ENCODE results near the gene STX1A.
"Not testable (repeated sequence)": the region's sequence is repeated elsewhere in the genome, so short reads cannot be mapped to it uniquely, and the experiment has no call there.

The STX1A gene

DNA sequence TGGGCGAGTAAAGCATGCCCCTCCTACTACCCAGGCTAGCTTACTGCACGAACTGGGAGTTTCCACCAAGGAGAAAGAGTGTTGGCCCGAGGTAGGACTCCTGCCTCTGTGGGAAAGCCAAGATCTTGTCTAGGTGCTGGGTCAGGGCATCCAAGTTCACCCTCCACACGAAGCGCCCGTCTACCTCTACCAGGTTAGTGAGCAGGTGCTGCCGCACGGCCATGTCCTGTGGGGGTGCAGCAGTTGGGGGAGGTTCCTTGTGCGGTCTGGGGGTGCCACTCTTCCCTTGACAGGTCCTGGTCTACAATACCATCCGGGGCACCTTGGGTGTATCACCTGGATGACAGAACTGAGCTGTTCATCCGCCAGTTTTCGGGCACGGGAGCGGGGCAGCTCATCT lies 17.4 kb upstream of the STX1A start:
- WGBS (ENCODE audit: insufficient coverage, insufficient read length), result no CpG with 5 or more reads among the region's 14 CpGs
- peaks cover 7% of the 10 kb centered on the region; the same call in 1 of the 2 replicates for H3K36me3 ChIP-seq (ENCODE audit: control insufficient read depth, insufficient read depth, low read length)
- H3K9me3 ChIP-seq (ENCODE audit: control insufficient read depth, insufficient read depth, low read length), result no peaks in the 10 kb centered on the region
- peaks cover 2% of the 10 kb centered on the region; the same call in 1 of the 2 replicates for H3K4me1 ChIP-seq (ENCODE audit: control insufficient read depth, insufficient read depth, low read length)
- H3K27me3 ChIP-seq (ENCODE audit: control insufficient read depth, insufficient read depth, low read length), result no peaks in the 10 kb centered on the region
- no peak for DNase-seq (ENCODE audit: low read depth, low spot score)
- no peak overlapping the region for H3K4me3 ChIP-seq (ENCODE audit: low read length)
- no peak overlapping the region for H3K27ac ChIP-seq (ENCODE audit: low read length)

DNA sequence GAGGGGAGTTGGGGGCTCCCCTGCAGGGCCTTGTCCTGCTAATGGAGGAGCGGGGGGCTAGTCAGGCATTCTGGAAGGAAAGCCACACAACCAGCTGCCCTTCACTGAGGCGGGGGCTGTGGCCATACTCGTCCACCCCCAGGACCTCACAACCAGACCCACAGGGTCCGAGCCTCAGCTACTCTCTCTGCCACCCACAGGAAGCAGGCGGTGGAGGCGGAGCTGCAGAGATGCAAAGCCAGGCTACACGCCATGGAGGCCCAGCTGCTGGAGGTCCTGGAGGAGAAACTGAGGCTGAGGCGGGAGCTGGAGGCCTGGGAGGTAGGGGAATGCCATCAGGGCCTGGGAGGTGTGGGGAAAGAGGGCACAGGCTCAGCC lies 16.0 kb upstream of the STX1A start:
- Histone ChIP-seq H3K9me3 (ENCODE audit: control insufficient read depth, insufficient read depth, low read length) (no peaks in the 10 kb centered on the region), H3K4me3 (ENCODE audit: low read length) (no peak overlapping the region), H3K4me1 (ENCODE audit: control insufficient read depth, insufficient read depth, low read length) (no peaks in the 10 kb centered on the region), H3K27me3 (ENCODE audit: control insufficient read depth, insufficient read depth, low read length) (no peaks in the 10 kb centered on the region), H3K27ac (ENCODE audit: low read length) (no peak overlapping the region), H3K36me3 (ENCODE audit: control insufficient read depth, insufficient read depth, low read length) (peaks cover 7% of the 10 kb centered on the region; the same call in 1 of the 2 replicates)
- DNase-seq (ENCODE audit: low read depth, low spot score), result no peak
- no CpG with 5 or more reads among the region's 8 CpGs for WGBS (ENCODE audit: insufficient coverage, insufficient read length)

DNA sequence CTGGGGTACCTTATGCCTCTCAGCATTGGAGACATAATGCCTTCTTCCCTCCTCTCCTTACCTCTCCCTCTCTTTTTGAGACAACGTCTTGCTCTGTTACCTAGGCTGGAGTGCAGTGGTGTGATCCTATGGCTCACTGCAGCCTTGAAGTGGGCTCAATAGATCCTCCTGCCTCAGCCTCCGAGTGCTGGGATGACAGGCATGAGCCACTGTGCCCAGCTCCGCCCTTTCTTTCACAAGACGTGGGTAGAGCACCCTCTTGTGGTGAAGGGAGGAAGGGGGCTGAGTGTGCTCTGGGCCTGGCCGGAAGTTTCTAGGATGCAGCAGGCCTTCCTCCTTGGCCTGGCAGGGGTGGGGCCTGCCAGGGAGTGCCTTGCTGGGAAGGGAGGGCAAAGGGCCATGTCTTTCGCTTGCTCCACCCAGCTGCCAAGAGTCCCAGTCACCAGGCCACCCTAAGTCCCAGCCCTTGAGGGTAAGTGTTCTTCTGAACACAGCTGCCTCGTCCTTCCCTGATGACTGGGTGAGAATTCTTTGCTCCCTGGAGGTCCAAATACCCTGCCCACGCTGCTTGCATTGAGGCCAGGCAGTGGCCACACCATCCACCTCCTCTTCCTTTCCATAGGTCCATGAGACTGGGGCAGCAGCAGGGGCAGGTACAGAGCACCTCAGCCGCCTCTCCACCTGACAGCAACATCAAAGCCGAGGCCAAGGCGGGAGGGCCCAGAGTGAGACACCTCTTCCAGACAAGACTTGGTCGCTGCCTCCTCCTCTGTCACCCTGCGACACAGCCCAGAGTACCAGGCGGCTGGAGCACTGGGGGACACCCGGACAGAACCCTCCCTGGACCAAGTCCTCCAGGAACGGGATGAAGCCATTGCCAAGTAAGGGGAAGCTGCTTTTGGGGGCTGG lies 15.4 kb upstream of the STX1A start:
- no peak overlapping the region for H3K4me3 ChIP-seq (ENCODE audit: low read length)
- no peaks in the 10 kb centered on the region for H3K27me3 ChIP-seq (ENCODE audit: control insufficient read depth, insufficient read depth, low read length)
- H3K9me3 ChIP-seq (ENCODE audit: control insufficient read depth, insufficient read depth, low read length), result no peaks in the 10 kb centered on the region
- no peak overlapping the region for H3K27ac ChIP-seq (ENCODE audit: low read length)
- WGBS (ENCODE audit: insufficient coverage, insufficient read length), result no CpG with 5 or more reads among the region's 16 CpGs
- DNase-seq (ENCODE audit: low read depth, low spot score), result no peak
- no peaks in the 10 kb centered on the region for H3K4me1 ChIP-seq (ENCODE audit: control insufficient read depth, insufficient read depth, low read length)
- H3K36me3 ChIP-seq (ENCODE audit: control insufficient read depth, insufficient read depth, low read length), result peaks cover 7% of the 10 kb centered on the region; the same call in 1 of the 2 replicates

DNA sequence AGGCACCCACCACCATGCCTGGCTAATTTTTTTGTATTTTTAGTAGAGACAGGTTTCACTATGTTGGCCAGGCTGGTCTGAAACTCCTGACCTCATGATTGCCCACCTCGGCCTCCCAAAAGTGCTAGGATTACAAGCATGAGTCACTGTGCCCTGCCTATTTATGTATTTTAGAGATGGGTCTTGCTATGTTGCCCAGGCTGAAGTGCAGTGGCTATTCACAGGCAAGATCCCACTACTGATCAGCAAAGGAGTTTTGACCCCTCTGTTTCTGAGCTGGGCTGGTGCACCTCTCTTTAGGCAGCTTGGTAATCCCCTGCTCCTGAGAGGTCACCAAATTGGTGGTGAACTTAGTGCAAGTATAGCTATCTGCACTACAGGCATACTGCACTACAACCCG lies 12.9 kb upstream of the STX1A start:
- no CpG with 5 or more reads among the region's 2 CpGs for WGBS (ENCODE audit: insufficient coverage, insufficient read length)
- Histone ChIP-seq H3K4me3 (ENCODE audit: low read length) (no peak overlapping the region), H3K4me1 (ENCODE audit: control insufficient read depth, insufficient read depth, low read length) (no peaks in the 10 kb centered on the region), H3K27ac (ENCODE audit: low read length) (no peak overlapping the region), H3K36me3 (ENCODE audit: control insufficient read depth, insufficient read depth, low read length) (peaks cover 7% of the 10 kb centered on the region; the same call in 1 of the 2 replicates), H3K27me3 (ENCODE audit: control insufficient read depth, insufficient read depth, low read length) (no peaks in the 10 kb centered on the region), H3K9me3 (ENCODE audit: control insufficient read depth, insufficient read depth, low read length) (no peaks in the 10 kb centered on the region)
- no peak for DNase-seq (ENCODE audit: low read depth, low spot score)

DNA sequence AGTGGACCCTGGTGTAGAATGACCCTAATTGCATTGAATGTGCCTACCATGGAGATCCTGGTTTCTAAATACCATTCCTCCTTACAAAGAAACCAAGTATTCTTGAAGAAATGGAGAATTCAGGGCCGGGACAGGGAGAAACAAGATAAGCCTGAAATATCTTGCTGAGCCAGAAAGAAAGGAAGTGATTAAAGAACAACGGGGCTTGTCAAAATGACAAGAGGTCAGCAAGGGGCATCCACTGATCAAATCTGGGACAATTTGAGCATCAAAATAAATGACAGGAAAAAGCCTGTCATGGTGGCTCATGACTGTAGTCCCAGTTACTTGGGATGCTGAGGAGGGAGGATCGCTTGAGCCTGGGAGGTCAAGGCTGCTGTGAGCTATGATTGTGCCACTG lies 11.0 kb upstream of the STX1A start:
- Histone ChIP-seq H3K4me3 (ENCODE audit: low read length) (no peak overlapping the region), H3K9me3 (ENCODE audit: control insufficient read depth, insufficient read depth, low read length) (no peaks in the 10 kb centered on the region), H3K4me1 (ENCODE audit: control insufficient read depth, insufficient read depth, low read length) (no peaks in the 10 kb centered on the region), H3K27ac (ENCODE audit: low read length) (no peak overlapping the region), H3K27me3 (ENCODE audit: control insufficient read depth, insufficient read depth, low read length) (no peaks in the 10 kb centered on the region), H3K36me3 (ENCODE audit: control insufficient read depth, insufficient read depth, low read length) (0 out of 2 replicates have a peak, but pooled peaks cover under 1% of the 10 kb centered on the region)
- DNase-seq (ENCODE audit: low read depth, low spot score), result no peak
- WGBS (ENCODE audit: insufficient coverage, insufficient read length), result no CpG with 5 or more reads among the region's 3 CpGs

DNA sequence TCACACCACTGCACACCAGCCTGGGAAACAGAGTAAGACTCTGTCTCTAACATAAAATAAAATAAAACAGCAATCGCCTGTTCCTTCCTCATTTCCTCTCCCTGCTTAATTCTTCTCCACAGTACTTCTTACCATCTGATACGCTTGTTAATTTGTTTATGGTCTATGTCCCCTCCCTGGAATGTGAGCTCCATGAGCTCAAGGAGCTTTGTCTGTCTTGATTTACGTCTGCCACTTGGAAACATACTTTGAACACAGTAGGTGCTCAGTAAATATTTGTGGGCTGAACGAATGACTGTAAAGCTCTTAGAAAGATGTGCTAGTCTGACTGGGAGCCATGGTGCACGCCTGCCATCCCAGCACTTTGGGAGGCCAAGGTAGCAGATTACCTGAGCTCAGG lies 9.1 kb upstream of the STX1A start:
- H3K27ac ChIP-seq (ENCODE audit: low read length), result no peak overlapping the region
- H3K27me3 ChIP-seq (ENCODE audit: control insufficient read depth, insufficient read depth, low read length), result no peaks in the 10 kb centered on the region
- no peak for DNase-seq (ENCODE audit: low read depth, low spot score)
- H3K9me3 ChIP-seq (ENCODE audit: control insufficient read depth, insufficient read depth, low read length), result no peaks in the 10 kb centered on the region
- H3K4me3 ChIP-seq (ENCODE audit: low read length), result no peak overlapping the region
- WGBS (ENCODE audit: insufficient coverage, insufficient read length), result no CpG with 5 or more reads among the region's 5 CpGs
- no peaks in the 10 kb centered on the region for H3K4me1 ChIP-seq (ENCODE audit: control insufficient read depth, insufficient read depth, low read length)
- H3K36me3 ChIP-seq (ENCODE audit: control insufficient read depth, insufficient read depth, low read length), result no peaks in the 10 kb centered on the region

DNA sequence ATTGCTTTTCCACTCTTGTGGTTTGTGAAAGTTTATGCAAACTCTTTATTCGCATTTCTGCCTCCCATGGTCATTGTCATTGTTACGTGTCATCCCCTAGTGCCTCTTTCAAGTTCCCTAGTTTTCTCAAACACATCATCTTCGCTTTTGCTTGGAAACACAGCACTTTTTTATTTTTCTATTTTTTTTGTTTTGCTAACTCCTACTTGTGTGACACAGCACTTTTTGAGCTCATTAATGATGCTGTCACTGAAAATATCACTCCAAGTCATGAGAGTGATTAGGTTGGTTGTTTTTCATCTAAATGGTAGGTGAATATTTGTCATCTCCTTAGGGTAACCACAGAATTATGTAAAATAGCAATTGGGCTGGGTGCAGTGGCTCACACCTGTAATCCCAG lies 8.5 kb upstream of the STX1A start:
- Histone ChIP-seq H3K4me1 (ENCODE audit: control insufficient read depth, insufficient read depth, low read length) (no peaks in the 10 kb centered on the region), H3K4me3 (ENCODE audit: low read length) (no peak overlapping the region), H3K36me3 (ENCODE audit: control insufficient read depth, insufficient read depth, low read length) (no peaks in the 10 kb centered on the region), H3K27ac (ENCODE audit: low read length) (no peak overlapping the region), H3K27me3 (ENCODE audit: control insufficient read depth, insufficient read depth, low read length) (no peaks in the 10 kb centered on the region), H3K9me3 (ENCODE audit: control insufficient read depth, insufficient read depth, low read length) (no peaks in the 10 kb centered on the region)
- no peak for DNase-seq (ENCODE audit: low read depth, low spot score)
- WGBS (ENCODE audit: insufficient coverage, insufficient read length), result no CpG with 5 or more reads among the region's 3 CpGs

DNA sequence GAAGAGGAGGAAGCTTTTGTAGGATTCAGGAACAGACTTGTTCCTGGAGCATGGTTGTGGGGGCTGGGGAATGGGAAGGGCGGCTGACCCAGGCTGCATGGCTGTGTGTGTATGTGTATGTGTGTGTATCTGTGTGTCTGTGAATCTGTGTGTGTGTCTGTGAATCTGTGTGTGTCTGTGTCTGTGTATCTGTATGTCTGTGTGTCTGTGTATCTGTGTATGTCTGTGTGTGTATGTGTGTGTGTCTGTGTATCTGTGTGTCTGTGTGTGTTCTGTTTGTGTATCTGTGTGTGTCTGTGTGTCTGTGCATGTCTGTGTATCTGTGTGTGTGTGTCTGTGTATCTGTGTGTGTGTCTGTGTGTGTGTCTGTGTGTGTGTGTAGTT lies 6.6 kb upstream of the STX1A start:
- Histone ChIP-seq H3K27me3 (ENCODE audit: control insufficient read depth, insufficient read depth, low read length) (no peaks in the 10 kb centered on the region), H3K4me3 (ENCODE audit: low read length) (no peak overlapping the region), H3K9me3 (ENCODE audit: control insufficient read depth, insufficient read depth, low read length) (no peaks in the 10 kb centered on the region), H3K4me1 (ENCODE audit: control insufficient read depth, insufficient read depth, low read length) (no peaks in the 10 kb centered on the region), H3K36me3 (ENCODE audit: control insufficient read depth, insufficient read depth, low read length) (no peaks in the 10 kb centered on the region), H3K27ac (ENCODE audit: low read length) (no peak overlapping the region)
- no peak for DNase-seq (ENCODE audit: low read depth, low spot score)
- WGBS (ENCODE audit: insufficient coverage, insufficient read length), result no CpG with 5 or more reads among the region's 1 CpG

DNA sequence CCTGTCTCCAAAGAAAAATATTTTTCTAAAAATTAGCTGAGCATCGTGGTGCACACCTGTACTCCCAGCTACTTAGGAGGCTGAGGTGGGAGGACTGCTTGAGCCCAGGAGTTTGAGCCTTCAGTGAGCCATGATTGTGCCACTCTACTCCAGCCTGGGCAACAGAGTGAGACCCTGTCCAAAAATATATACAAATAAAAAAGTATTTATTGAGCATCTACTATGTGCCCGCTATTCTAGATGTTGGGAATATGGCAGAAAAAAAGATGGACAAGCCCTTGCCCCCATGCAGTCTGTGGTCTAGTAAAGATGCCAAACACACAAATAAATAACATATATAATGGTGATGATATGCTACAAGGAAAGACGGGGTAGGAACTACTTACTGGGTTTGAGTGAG lies 4.3 kb upstream of the STX1A start:
- no peak overlapping the region for H3K27ac ChIP-seq (ENCODE audit: low read length)
- H3K27me3 ChIP-seq (ENCODE audit: control insufficient read depth, insufficient read depth, low read length), result no peaks in the 10 kb centered on the region; the same call in 1 of the 2 replicates
- H3K4me1 ChIP-seq (ENCODE audit: control insufficient read depth, insufficient read depth, low read length), result no peaks in the 10 kb centered on the region
- no CpG with 5 or more reads among the region's 3 CpGs for WGBS (ENCODE audit: insufficient coverage, insufficient read length)
- H3K4me3 ChIP-seq (ENCODE audit: low read length), result no peak overlapping the region
- no peak for DNase-seq (ENCODE audit: low read depth, low spot score)
- H3K9me3 ChIP-seq (ENCODE audit: control insufficient read depth, insufficient read depth, low read length), result no peaks in the 10 kb centered on the region
- no peaks in the 10 kb centered on the region for H3K36me3 ChIP-seq (ENCODE audit: control insufficient read depth, insufficient read depth, low read length)

DNA sequence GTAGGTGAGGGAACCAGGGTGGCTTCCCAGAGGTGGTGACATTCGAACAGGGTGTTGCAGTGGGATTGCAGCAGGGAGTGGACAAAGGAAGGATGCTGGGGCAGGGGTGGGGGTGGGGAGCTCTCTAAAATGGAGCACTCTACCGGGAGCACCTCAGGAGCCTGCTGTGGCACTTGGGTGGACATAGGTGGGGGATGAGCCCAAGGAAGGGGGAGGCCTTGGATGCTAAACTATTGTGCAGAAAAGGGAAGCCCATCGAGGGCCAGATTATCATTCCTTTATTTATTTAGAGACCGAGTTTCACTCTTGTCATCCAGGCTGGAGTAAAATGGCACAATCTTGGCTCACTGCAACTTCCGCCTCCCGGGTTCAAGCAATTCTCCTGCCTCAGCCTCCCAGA lies 3.3 kb upstream of the STX1A start:
- no peaks in the 10 kb centered on the region; the same call in 1 of the 2 replicates for H3K27me3 ChIP-seq (ENCODE audit: control insufficient read depth, insufficient read depth, low read length)
- no peak for DNase-seq (ENCODE audit: low read depth, low spot score)
- H3K4me3 ChIP-seq (ENCODE audit: low read length), result no peak overlapping the region
- no peaks in the 10 kb centered on the region for H3K4me1 ChIP-seq (ENCODE audit: control insufficient read depth, insufficient read depth, low read length)
- H3K9me3 ChIP-seq (ENCODE audit: control insufficient read depth, insufficient read depth, low read length), result no peaks in the 10 kb centered on the region
- no CpG with 5 or more reads among the region's 6 CpGs for WGBS (ENCODE audit: insufficient coverage, insufficient read length)
- H3K27ac ChIP-seq (ENCODE audit: low read length), result no peak overlapping the region
- H3K36me3 ChIP-seq (ENCODE audit: control insufficient read depth, insufficient read depth, low read length), result no peaks in the 10 kb centered on the region

DNA sequence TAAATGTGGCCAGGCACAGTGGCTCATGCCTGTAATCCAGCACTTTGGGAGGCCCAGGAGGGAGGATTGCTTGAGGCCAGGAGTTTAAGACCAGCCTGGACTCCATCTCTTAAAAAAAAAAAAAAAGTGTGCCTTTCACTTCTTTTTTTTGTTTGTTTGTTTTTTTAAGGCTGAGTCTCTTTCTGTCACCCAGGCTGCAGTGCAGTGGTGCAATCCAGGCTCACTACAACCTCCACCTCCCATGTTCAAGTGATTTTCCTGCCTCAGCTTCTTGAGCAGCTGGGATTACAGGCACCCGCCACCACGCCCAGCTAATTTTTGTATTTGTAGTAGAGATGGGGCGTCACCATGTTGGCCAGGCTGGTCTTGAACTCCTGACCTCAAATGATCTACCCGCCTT lies 2.7 kb upstream of the STX1A start:
- not testable (repeated sequence) for H3K27me3 ChIP-seq (ENCODE audit: control insufficient read depth, insufficient read depth, low read length)

More for the DNA sequence above, 2.7 kb upstream of the STX1A start:
- not testable (repeated sequence) for H3K9me3 ChIP-seq (ENCODE audit: control insufficient read depth, insufficient read depth, low read length); H3K4me3 ChIP-seq (ENCODE audit: low read length); H3K27ac ChIP-seq (ENCODE audit: low read length); H3K36me3 ChIP-seq (ENCODE audit: control insufficient read depth, insufficient read depth, low read length); DNase-seq (ENCODE audit: low read depth, low spot score); H3K4me1 ChIP-seq (ENCODE audit: control insufficient read depth, insufficient read depth, low read length)
- WGBS (ENCODE audit: insufficient coverage, insufficient read length), result no CpG with 5 or more reads among the region's 4 CpGs
